ENCODE results near the gene USE1.

DNA sequence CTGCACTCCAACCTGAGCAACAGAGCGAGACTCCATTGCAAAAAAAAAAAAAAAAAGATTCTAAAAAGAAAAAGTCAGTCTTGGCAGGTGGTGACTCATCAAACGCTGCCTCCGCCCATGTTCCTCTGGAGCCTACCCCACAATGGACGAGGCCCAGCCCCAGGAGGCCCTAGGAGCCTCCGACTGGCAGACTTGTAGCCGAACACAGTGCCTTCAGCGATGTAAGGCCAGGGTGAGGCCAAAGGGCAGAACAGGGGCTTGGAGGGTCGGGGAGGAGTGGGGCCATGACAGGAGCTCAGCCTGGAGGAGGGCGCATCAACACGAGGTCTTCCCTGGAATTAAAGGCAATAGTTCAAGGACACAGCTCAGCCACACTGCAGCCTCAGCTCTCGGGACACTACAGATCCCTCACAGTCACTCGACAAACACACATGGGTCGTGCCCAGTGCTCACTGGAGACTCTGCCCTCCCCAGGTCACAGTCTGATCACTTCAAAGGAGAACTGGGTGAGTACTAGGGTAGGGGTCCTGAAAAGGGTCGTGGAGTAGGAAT is 5.1 kb downstream of the USE1 start:
- TF ChIP-seq POLR2A (IDR thresholded peaks at IDR 0.05; ENCODE audit: low read depth, low read length) = no peak
- TF ChIP-seq POLR2AphosphoS5 (IDR thresholded peaks at IDR 0.05; ENCODE audit: low read depth, low read length) = peak; percentile 56; the same call in 1 of the 2 replicates
- TF ChIP-seq SPI1 (IDR thresholded peaks at IDR 0.05; ENCODE audit: low read depth, low read length) = no peak
